SK-N-SH (cell line): Measurements from ENCODE around the gene ACP6. TPM values are rescaled to one million over a fixed set of nuclear protein-coding genes. Genes with fewer than 3 reads are reported as not detected.

ENCODE experiments used
- CTCF ChIA-PET: fragments of 300-600, 350-600 bp; formaldehyde crosslinking; extraction: SDS; loops from one replicate; lab custom pipeline; 2021; lab: Yijun Ruan, JAX
- POLR2A ChIA-PET: fragments of 350-600 bp; sonication (Branson Sonifier 250); formaldehyde crosslinking; extraction: SDS; loops from one replicate; lab custom pipeline; 2020; ENCODE audit warnings: antibody characterized with exemption, inconsistent platforms; lab: Yijun Ruan, JAX
- DNase-seq: peaks from one replicate; pipeline ENCODE4 v3.0.0; 2012
- H2AFZ ChIP-seq: fragments of 200-600 bp; sonication (generic); 2 replicates; pipeline ENCODE4 v1.8.1; 2016; ENCODE audit warnings: antibody characterized with exemption, mild to moderate bottlenecking, low read depth
- H3F3A ChIP-seq: fragments of 200-600 bp; sonication (generic); replicated peaks from 2 replicates; pipeline ENCODE3; 2016; ENCODE audit warnings: antibody characterized with exemption, mild to moderate bottlenecking; ENCODE audit not compliant: insufficient read depth
- H3K27ac ChIP-seq, 2 experiments: fragments of 200-500 bp in 1 of 2; fragments of 200-600 bp in 1 of 2; sonication (Bioruptor generic) in 1 of 2; sonication (generic), shearing (Covaris generic) in 1 of 2; 2 replicates each; pipeline versions ENCODE4 v1.5.1 to v1.6.1; 2014 to 2016; ENCODE audit warnings: low read depth in 2 of 2, inconsistent platforms in 1 of 2, low read length in 1 of 2, mild to moderate bottlenecking in 1 of 2, mixed read lengths in 1 of 2
- H3K27me3 ChIP-seq: fragments of 200-600 bp; sonication (generic), shearing (Covaris generic); 2 replicates; pipeline ENCODE4 v1.6.1; 2016; ENCODE audit warnings: mixed run types; ENCODE audit not compliant: insufficient read depth
- H3K36me3 ChIP-seq, 2 experiments: fragments of 200-500 bp in 1 of 2; fragments of 200-600 bp in 1 of 2; sonication (Bioruptor generic) in 1 of 2; sonication (generic) in 1 of 2; replicated peaks in 1 of 2; 2 replicates each; pipeline versions ENCODE3 to v1.5.1; 2014 to 2016; ENCODE audit warnings: low read length in 1 of 2, mild to moderate bottlenecking in 1 of 2; ENCODE audit not compliant: insufficient read depth in 2 of 2, control insufficient read depth in 1 of 2
- H3K4me1 ChIP-seq, 2 experiments: fragments of 200-500 bp in 1 of 2; fragments of 200-600 bp in 1 of 2; sonication (Bioruptor generic) in 1 of 2; sonication (generic), shearing (Covaris generic) in 1 of 2; 2 replicates each; pipeline versions ENCODE4 v1.5.1 to v1.6.1; 2014 to 2016; ENCODE audit warnings: low read depth in 1 of 2, low read length in 1 of 2, mixed run types in 1 of 2; ENCODE audit not compliant: insufficient read depth in 2 of 2, control insufficient read depth in 1 of 2
- H3K4me2 ChIP-seq: fragments of 200-600 bp; sonication (generic), shearing (Covaris generic); 2 replicates; pipeline ENCODE4 v1.6.1; 2017; ENCODE audit warnings: mixed run types
- H3K4me3 ChIP-seq, 2 experiments: fragments of 200-500 bp in 1 of 2; fragments of 200-600 bp in 1 of 2; sonication (Bioruptor generic) in 1 of 2; sonication (generic), shearing (Covaris generic) in 1 of 2; 2 replicates each; pipeline versions ENCODE4 v1.5.1 to v1.8.1; 2014 to 2016; ENCODE audit warnings: low read depth in 2 of 2, inconsistent platforms in 1 of 2, low read length in 1 of 2, mild to moderate bottlenecking in 1 of 2, mixed read lengths in 1 of 2, moderate library complexity in 1 of 2
- H3K79me2 ChIP-seq: fragments of 200-600 bp; sonication (generic); 2 replicates; pipeline ENCODE4 v1.8.1; 2017; ENCODE audit warnings: mild to moderate bottlenecking; ENCODE audit not compliant: insufficient read depth
- H3K9ac ChIP-seq: fragments of 200-600 bp; sonication (generic); 2 replicates; pipeline ENCODE4 v1.6.1; 2017; ENCODE audit warnings: mixed run types
- H3K9me2 ChIP-seq: fragments of 200-600 bp; sonication (generic); 2 replicates; pipeline ENCODE4 v1.6.1; 2017; ENCODE audit warnings: mixed run types
- H3K9me3 ChIP-seq: fragments of 200-600 bp; sonication (generic); 2 replicates; pipeline ENCODE4 v1.6.1; 2017; ENCODE audit warnings: mixed run types, mild to moderate bottlenecking, moderate library complexity
- H4K20me1 ChIP-seq: fragments of 200-600 bp; sonication (generic); 2 replicates; pipeline ENCODE4 v1.6.1; 2017; ENCODE audit warnings: mild to moderate bottlenecking, mixed run types; ENCODE audit not compliant: insufficient read depth
- CTCF ChIP-seq: fragments of 200-600 bp; sonication (generic); IDR thresholded peaks from 2 replicates; pipeline ENCODE4 v1.6.1; 2017; ENCODE audit warnings: antibody characterized with exemption, mild to moderate bottlenecking, moderate library complexity
- EP300 ChIP-seq, 2 experiments: IDR thresholded peaks; 2 replicates each; pipeline versions ENCODE4 v1.4.0 to v1.6.1; 2012; ENCODE audit warnings: borderline replicate concordance in 1 of 2, low read depth in 1 of 2, low read length in 1 of 2
- FOXJ3 ChIP-seq: sonication (generic); formaldehyde crosslinking; IDR thresholded peaks from 2 replicates; pipeline ENCODE4 v1.5.1; 2020; ENCODE audit warnings: mild to moderate bottlenecking, missing genetic modification reagents
- GATA2 ChIP-seq: sonication (generic); formaldehyde crosslinking; IDR thresholded peaks from 2 replicates; pipeline ENCODE4 v1.5.0; 2020; ENCODE audit warnings: mild to moderate bottlenecking, missing genetic modification reagents
- JUND ChIP-seq: IDR thresholded peaks from 2 replicates; pipeline ENCODE4 v1.4.0; 2012
- POLR2AphosphoS5 ChIP-seq: IDR thresholded peaks from 2 replicates; pipeline ENCODE4 v1.6.1; 2012; ENCODE audit warnings: low read depth, low read length
- RCOR1 ChIP-seq: fragments of 150-350 bp; IDR thresholded peaks from 2 replicates; pipeline ENCODE4 v1.6.1; 2017; ENCODE audit warnings: antibody characterized with exemption, low read length
- SMC3 ChIP-seq: IDR thresholded peaks from 2 replicates; pipeline ENCODE4 v1.6.1; 2012; ENCODE audit warnings: low read depth, low read length, improper control_type of control experiment
- TAF1 ChIP-seq: IDR thresholded peaks from 2 replicates; pipeline ENCODE4 v1.6.1; 2012; ENCODE audit warnings: low read depth, mild to moderate bottlenecking, low read length, moderate library complexity, borderline replicate concordance
- USF1 ChIP-seq: IDR thresholded peaks from 2 replicates; pipeline ENCODE4 v1.4.0; 2012; ENCODE audit warnings: low read depth, borderline replicate concordance
- YY1 ChIP-seq: IDR thresholded peaks from 2 replicates; pipeline ENCODE4 v1.4.0; 2012; ENCODE audit warnings: low read depth, mild to moderate bottlenecking
- ZBTB33 ChIP-seq: IDR thresholded peaks from 2 replicates; pipeline ENCODE4 v1.4.0; 2012; ENCODE audit warnings: low read depth, borderline replicate concordance
- WGBS: methylation state at CpG from one replicate; pipeline ENCODE4 v1.1.6; 2017; ENCODE audit warnings: low lambda C conversion rate; 5-methylcytosine and 5-hydroxymethylcytosine counted together
- polyA plus RNA-seq, 3 experiments: library from polyadenylated mRNA; depleted of rRNA; stranded (reverse); fragments of >200 nt; gene quantifications; 2 replicates each; pipeline ENCODE4 v1.2.3, GENCODE V29; 2012
- TF ChIP-seq, protein P1 (sequence below): IDR thresholded peaks from 2 replicates; pipeline ENCODE4 v1.4.0; 2012; ENCODE audit warnings: low read depth
- TF ChIP-seq, protein P2 (sequence below): fragments of 150-350 bp; IDR thresholded peaks from 2 replicates; pipeline ENCODE4 v1.6.1; 2016; ENCODE audit warnings: mild to moderate bottlenecking, low read depth, low read length

The ACP6 gene
- polyA plus RNA-seq, 1 of the 3 experiments (the other 2 are of a cell fraction), result 10.9 TPM

DNA sequence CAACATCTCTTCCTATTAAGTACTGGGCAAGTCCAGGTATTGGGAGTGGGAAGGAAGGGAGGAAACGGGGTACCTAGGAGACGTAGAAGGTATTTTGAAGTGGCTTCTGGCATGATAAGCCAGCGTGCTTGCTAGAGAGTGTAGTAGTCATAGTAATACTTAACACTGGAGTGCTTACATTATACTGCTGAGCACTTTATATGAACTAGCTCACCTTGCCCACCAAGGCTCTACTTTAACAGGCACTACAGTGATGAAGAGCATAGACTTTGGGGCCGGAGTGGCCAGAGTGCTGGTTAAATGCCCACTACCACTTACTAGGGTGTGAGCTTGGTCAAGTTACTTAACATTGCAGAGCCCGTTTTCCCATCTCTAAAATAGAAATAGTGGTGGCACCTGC lies 61.7 kb downstream of the ACP6 start:
- DNase-seq, result no peak
- H3K27me3 ChIP-seq, result no peaks in the 10 kb centered on the region
- no peak overlapping the region for H2AFZ ChIP-seq
- H3K9me3 ChIP-seq, result no peaks in the 10 kb centered on the region
- TF ChIP-seq, protein P1, sequence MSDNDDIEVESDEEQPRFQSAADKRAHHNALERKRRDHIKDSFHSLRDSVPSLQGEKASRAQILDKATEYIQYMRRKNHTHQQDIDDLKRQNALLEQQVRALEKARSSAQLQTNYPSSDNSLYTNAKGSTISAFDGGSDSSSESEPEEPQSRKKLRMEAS, result no peak
- TF ChIP-seq YY1 (no peak), RCOR1 (no peak), GATA2 (CRISPR knock-in tag) (no peak)
- TF ChIP-seq, all 33 proteins: peak for 0
- ChIA-PET CTCF (no interaction called here), POLR2A (no interaction called here)
- Histone ChIP-seq H3K4me2 (no peak overlapping the region), H3K27ac (no peak overlapping the region), H3K4me1 (peaks cover 0 to 9% of the 10 kb centered on the region in 2 experiments; a peak in 2 of 4 replicates), H3K36me3 (peaks cover 36 to 89% of the 10 kb centered on the region in 2 experiments), H3K4me3 (no peak overlapping the region), H3K79me2 (peaks cover 9% of the 10 kb centered on the region; the same call in 1 of the 2 replicates), H4K20me1 (no peaks in the 10 kb centered on the region), H3K9ac (no peak overlapping the region), H3K9me2 (no peaks in the 10 kb centered on the region), H3F3A (no peaks in the 10 kb centered on the region)
- WGBS, result 94% methylated on average over 5 of the region's 5 CpGs

- WGBS, result 97% methylated on average over 2 of the region's 2 CpGs
- Histone ChIP-seq H3F3A (no peaks in the 10 kb centered on the region), H4K20me1 (no peaks in the 10 kb centered on the region), H3K9me3 (no peaks in the 10 kb centered on the region), H3K4me2 (no peak overlapping the region), H2AFZ (no peak overlapping the region), H3K36me3 (peaks cover 24 to 59% of the 10 kb centered on the region in 2 experiments), H3K27me3 (no peaks in the 10 kb centered on the region), H3K9ac (no peak overlapping the region), H3K79me2 (peaks cover 36% of the 10 kb centered on the region), H3K9me2 (no peaks in the 10 kb centered on the region), H3K4me3 (no peak overlapping the region), H3K4me1 (peaks cover 0 to 7% of the 10 kb centered on the region in 2 experiments; a peak in 2 of 4 replicates), H3K27ac (no peak overlapping the region)
- DNase-seq, result no peak
- POLR2A ChIA-PET, result no interaction called here
- no peak for TF ChIP-seq SMC3
- no peak for TF ChIP-seq FOXJ3
- TF ChIP-seq EP300 (IDR thresholded peaks at IDR 0.05; ENCODE audit: borderline replicate concordance in 1 of 2, low read depth in 1 of 2, low read length in 1 of 2), result no peak
- TF ChIP-seq, protein P2, sequence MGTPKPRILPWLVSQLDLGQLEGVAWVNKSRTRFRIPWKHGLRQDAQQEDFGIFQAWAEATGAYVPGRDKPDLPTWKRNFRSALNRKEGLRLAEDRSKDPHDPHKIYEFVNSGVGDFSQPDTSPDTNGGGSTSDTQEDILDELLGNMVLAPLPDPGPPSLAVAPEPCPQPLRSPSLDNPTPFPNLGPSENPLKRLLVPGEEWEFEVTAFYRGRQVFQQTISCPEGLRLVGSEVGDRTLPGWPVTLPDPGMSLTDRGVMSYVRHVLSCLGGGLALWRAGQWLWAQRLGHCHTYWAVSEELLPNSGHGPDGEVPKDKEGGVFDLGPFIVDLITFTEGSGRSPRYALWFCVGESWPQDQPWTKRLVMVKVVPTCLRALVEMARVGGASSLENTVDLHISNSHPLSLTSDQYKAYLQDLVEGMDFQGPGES, result no peak
- no peak for TF ChIP-seq JUND
- TF ChIP-seq, protein P1, result no peak
- no peak for TF ChIP-seq TAF1
- no peak for TF ChIP-seq RCOR1
- CTCF ChIA-PET, result interaction anchor here (1.1 to 2.3 kb wide), 3 partner anchors 22 to 52 kb away, joined by 3 to 11 read pairs (median 7); no protein-coding TSS in a partner anchor
Observed at GRCh38 chr1:147605591-147605990, 64.7 kb downstream of the ACP6 start.

DNA sequence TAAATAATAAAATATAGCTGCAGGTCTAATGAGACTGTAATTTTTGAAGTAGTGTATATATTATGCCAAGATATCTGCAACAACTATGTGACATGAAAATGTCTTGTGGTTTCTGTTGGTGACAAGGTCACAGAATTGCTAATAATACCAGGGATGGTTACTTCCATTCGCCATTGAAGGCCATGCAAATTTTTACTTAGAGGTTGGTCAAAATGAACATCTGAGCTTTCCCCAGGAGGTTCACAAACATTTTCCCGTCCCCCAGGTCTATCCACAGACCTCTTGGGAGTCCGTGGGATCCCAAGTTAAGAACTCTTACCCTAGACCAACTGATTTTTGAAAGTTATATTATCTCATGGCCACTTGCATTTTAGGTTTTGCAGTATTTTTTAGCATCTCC lies 66.3 kb downstream of the ACP6 start:
- Histone ChIP-seq H3K27ac (no peak overlapping the region), H3K27me3 (no peaks in the 10 kb centered on the region), H3K9me2 (no peaks in the 10 kb centered on the region), H3K4me3 (no peak overlapping the region), H3K4me1 (peaks cover 0 to 8% of the 10 kb centered on the region in 2 experiments; a peak in 2 of 4 replicates), H3K9ac (no peak overlapping the region), H3K4me2 (no peak overlapping the region), H3K9me3 (no peaks in the 10 kb centered on the region), H3K36me3 (peaks cover 24 to 43% of the 10 kb centered on the region in 2 experiments), H3K79me2 (peaks cover 39% of the 10 kb centered on the region), H3F3A (no peaks in the 10 kb centered on the region), H4K20me1 (no peaks in the 10 kb centered on the region), H2AFZ (no peak overlapping the region)
- CTCF ChIA-PET, result no interaction called here
- DNase-seq, result no peak
- WGBS, result 99% methylated on average over 3 of the region's 3 CpGs
- POLR2A ChIA-PET, result no interaction called here
- TF ChIP-seq CTCF, result no peak
- no peak for TF ChIP-seq POLR2AphosphoS5
- no peak for TF ChIP-seq USF1
- TF ChIP-seq ZBTB33, result no peak
